Activated CD8-positive, alpha-beta memory T cell treated with anti-CD3 and anti-CD28 coated beads, Interleukin-2, amount 50 U/mL, for 24 hours (primary cell): Measurements from ENCODE around the gene CCDC171.
"Not testable (repeated sequence)": the region's sequence is repeated elsewhere in the genome, so short reads cannot be mapped to it uniquely, and the experiment has no call there.

Source experiments
- DNase-seq: peaks from one replicate; pipeline ENCODE4 v3.0.0-alpha.2; 2020; ENCODE audit errors: extremely low read depth

CCDC171 gene

DNA sequence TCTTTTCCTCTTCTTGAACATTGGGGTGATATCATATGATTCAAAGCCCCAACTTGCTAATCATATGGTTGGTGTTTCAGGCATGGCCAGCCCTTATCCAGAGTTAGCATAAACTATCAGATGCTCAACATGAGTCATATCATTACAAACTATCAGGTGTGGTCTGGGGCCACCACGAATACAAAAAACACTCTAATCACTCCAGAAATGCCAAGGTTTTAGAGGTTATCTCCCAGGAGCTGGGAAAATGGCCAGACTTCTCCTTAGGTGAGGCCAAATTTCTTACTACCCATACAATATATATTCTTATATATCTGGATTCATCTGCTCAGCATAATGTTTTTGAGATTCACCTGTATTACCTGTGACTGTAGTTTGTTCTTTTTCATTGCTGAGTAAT is 210.5 kb downstream of the CCDC171 start:
- no peak for DNase-seq

DNA sequence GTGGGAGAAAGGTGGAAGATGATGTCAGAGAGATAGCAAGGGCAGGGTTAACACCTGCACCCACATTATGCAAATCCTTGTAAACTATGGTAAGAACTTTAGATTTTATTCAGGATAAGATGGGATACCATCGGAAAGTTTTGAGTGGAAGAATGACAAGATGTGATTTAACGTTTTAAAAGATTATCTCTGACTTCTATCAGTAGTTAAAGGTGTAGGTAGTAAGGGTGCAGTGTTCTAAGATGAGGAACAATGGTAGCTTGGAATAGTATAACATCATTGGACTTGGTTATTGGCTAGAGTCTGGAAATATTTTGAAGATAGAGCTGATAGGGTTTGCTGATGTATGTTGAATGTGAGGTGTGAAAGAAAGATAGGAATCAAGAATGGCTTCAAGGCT is 211.3 kb downstream of the CCDC171 start:
- no peak for DNase-seq

- DNase-seq: no peak
Measured at GRCh38 chr9:15769547-15769946, 216.7 kb downstream of the CCDC171 start.

- no peak for DNase-seq
Measured at GRCh38 chr9:15778861-15779260, 226.0 kb downstream of the CCDC171 start.

GRCh38 chr9:15782106-15782505 is 229.3 kb downstream of the CCDC171 start:
- DNase-seq: no peak

DNA sequence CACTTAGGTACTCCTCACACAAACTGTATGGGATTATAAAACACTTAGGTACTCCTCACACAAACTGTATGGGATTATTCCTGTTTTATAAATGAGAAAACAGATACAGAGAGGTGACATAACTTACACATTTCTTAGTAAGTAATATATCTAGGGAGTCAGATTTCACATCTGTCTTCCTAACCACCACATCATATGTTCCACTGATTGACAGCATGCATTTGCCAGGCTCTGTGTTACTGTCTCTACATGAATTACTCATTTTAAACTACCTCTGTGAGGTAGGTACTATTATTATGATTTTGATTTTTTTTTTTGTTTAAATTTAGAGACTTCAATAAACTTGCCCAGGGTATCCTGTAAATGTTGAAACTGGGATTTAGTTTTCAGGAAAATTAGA is 232.7 kb downstream of the CCDC171 start:
- DNase-seq: no peak

DNA sequence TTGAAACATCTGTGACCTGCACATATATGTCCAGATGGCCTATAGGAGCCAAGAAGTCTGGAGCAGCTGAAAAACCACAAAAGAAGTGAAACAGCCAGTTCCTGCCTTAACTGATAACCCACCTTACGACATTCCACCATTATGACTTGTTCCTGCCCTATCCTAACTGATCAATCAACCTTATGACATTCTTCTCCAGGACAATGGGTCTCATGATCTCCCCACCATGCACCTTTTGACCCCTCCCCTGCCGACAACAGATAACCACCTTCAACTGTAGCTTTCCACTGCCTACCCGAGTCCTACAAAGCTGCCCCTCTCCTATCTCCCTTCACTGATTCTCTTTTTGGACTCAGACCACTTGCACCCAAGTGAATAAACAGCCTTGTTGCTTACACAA is 233.8 kb downstream of the CCDC171 start:
- no peak for DNase-seq

GRCh38 chr9:15810219-15810899 is 257.5 kb downstream of the CCDC171 start:
- not testable (repeated sequence) for DNase-seq

DNA sequence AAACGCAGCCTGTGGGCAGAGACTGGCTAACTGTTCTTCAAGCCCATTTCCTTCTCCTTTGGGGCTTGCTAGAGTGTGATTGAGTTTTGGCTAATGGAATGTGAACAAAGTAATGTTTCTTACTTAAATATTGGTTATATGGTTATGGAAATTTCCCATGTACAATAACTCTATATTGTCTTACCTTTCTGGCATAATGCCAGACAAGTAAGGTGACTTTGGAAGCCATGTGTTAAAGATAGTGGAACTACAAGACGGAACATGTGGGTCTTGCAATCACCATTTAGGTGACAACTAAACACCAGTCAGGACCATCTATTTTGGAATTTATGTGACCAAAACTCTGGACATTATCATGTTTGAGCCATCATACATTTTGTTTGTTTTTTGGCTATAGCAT is 260.2 kb downstream of the CCDC171 start:
- DNase-seq: no peak

DNA sequence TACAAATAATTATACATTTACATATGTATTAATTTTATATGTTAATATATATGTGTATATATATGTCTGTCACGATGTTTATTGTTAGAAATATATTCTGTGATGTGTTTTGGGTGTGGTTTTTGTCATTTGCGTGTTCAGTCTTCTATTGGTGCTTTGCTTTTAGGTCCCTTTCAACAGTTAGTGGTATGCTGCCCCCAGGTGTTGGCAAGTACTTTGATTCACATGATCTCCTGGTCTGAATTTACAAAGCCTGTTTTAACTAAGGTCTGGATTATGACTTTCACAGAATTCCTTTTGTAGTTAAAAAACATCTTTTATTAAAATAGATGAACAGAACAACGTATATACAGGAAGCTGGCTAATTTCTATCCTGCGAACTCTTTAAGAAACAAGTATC is 271.5 kb downstream of the CCDC171 start:
- DNase-seq: no peak

DNA sequence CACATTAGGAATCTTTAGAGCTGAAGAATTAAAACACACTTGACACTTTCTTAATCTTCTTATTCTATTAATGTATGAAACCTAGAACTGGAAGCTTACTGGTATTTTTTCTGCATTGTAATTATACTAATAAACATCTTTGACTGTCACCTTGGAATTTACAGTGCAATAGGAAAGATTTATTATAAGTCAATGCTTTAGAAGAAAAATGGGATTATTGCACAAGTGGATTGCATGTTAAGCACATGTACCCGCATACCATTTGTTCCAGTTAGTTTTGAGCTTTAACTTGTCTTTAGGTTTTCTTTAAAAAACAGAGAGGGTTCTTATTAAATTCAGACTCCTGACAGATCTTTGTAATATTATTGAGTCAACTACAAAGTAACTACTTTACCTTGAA is 278.5 kb downstream of the CCDC171 start:
- no peak for DNase-seq

DNA sequence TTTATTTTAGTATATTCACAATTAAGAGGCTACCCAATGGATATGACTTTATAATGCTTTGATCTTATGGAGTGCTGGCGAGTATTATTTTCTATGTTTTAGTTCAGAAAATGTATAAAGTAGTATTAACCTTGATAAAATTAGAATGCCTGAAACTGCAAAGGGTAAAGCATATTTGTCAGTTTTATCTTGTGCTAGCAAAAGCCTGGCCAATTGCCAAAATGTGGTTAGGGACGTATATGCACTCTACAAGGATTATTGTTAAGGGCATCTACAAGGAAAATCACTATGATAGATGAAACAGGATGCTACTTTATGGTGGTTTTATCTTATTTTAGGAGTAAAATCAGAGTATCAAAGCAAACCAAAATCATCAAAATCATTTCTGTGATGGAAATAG is 281.7 kb downstream of the CCDC171 start:
- DNase-seq: no peak

- no peak for DNase-seq
Measured at GRCh38 chr9:15837079-15837679, 284.3 kb downstream of the CCDC171 start.

- no peak for DNase-seq
Measured at GRCh38 chr9:15842051-15842450, 289.2 kb downstream of the CCDC171 start.

DNA sequence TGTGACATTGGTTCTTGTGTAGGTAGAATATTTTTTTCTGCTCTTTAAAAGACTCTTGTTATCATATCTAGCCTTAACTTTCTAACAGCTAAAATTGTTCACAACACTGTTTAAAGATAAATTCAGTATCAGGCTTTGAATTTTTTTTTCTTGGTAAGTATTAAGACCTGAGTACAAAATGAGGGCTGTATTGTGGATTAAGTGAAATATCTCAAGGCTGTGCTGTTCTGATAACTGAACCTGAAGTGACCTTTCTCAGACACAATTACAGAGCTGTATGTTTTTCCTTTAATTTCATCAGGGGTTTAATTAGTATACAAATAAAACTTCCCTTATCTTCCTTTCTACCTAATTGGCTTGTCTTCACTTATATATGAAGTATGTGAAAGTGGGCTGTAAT is 290.5 kb downstream of the CCDC171 start:
- no peak for DNase-seq

DNA sequence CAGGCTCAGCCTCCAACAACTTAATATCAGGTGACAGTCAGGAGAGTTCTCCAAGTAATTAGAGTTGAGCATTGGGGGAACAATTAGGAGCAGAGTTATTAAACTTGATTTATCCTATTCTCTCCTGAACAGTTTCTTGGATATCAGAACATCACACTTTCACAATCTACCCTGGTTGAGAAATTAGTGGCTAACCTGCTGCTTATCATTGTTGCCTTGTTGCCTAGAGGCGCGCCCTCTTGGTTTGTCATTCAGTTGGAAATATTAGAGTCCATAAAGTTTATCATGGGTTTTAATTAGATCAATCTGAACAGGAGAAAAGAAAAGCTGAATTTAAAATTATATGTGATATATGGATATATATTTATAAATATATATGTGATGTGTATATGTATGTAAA is 291.1 kb downstream of the CCDC171 start:
- DNase-seq: no peak

- DNase-seq: no peak
Measured at GRCh38 chr9:15846611-15847010, 293.8 kb downstream of the CCDC171 start.

DNA sequence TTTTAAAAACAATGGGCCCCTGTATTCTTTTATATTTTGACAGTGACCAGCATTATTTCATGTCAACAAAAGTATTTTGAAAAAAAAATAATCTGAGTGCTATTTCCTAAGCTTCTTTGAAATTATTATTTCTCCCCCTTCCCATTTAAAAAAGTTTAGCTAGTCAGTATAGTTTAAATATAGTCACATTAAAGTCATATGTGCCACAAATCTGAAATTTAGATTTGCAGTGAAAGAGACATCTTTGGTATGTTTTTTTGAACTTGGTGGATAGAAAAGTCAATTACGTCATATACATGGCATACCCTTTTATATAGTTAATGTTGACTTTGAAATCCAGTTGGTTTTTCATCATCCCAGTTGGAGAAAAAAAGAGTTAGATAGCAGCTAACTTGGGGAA is 297.0 kb downstream of the CCDC171 start:
- no peak for DNase-seq

DNA sequence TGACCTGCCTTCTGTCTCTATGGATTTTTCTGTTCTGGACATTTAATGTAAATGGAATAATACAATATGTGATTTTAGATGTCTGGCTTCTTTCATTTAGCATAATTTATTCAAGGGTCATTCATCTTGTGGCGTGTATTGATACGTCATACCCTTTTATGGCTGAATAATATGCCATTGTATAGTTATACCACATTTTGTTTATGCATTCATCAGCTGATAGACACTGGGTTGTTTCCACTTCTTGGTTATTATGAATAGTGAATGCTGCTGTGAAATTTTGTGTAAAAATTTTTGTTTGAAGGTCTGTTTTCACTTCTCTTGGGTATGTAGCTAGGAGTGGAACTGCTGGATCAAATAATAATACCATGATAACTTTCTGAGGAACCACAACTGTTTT is 298.9 kb downstream of the CCDC171 start:
- no peak for DNase-seq

DNA sequence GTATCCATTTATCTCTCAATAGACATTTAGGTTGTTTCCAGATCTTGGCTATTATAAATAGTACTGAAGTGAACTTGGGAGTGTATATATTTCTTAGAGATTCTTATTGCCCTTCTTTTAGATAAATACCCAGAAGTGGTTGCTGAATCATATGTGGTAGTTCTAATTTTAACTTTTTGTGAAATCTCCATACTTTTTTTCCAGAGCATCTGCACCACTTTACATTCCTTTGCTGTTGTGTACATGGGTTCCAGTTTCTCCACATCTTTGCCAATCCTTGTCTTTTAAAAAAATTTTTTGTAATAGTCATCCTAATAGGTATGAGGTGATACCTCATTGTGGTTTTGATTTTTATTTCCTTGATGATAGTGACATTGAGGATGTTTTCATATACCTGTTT is 303.7 kb downstream of the CCDC171 start:
- DNase-seq: no peak

GRCh38 chr9:15867334-15867733 is 314.5 kb downstream of the CCDC171 start:
- DNase-seq: no peak

DNA sequence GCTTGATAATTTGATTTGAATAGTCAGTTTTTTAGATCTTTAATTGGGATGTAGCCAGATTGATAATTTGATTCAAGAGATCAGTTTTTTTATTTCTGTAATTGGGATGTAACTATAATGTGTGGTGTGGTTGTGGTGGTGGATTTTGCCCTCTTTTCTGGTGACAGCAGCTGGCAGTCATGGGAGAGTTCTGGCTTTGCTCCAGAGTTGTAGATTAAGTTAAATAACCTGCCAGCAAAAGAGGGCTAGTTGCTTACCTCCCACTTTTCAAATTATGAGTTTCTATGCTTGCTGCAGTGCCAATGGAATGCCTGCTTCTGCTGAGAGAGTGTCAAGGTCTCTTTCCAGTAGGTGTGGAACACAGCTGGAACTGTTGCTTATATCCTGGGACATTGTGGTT is 315.1 kb downstream of the CCDC171 start:
- no peak for DNase-seq

DNA sequence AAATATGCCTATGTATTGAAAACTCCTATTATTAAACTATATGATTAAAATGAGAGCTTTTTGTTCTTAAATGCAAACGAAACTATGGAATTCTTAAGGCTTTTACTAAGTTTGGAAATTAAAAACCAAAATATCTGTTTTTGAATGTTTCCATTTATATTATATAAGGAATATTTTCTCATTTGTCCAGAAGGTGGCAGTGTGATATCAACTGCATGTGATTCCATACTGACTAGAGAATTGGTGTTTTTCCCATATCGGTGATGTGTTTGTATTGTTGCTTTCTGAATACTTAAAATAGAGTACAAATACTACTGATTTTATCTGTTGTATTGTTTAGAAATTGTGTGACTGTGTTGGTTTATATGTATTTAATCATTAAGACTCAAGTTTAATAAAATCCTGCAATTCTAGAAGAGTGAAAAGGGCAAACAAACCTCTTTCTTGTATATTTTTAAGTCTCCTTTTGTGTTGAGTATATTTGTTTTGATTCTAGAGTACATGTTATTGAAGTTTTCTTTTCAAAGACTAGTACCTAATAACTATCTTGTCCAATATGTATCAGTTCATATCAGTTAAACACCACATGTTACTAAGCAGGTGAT is 320.8 kb downstream of the CCDC171 start:
- DNase-seq: no peak

- DNase-seq: no peak
Measured at GRCh38 chr9:15882328-15882727, 329.5 kb downstream of the CCDC171 start.
